ENCODE data around the gene LMX1B. TPM values are rescaled to one million over a fixed set of nuclear protein-coding genes. Genes with fewer than 3 reads are reported as not detected.

LMX1B gene
- total and polyA plus RNA-seq, 7 donors = 0.01 to 0.26 (median 0.08) TPM; not detected in 1

DNA sequence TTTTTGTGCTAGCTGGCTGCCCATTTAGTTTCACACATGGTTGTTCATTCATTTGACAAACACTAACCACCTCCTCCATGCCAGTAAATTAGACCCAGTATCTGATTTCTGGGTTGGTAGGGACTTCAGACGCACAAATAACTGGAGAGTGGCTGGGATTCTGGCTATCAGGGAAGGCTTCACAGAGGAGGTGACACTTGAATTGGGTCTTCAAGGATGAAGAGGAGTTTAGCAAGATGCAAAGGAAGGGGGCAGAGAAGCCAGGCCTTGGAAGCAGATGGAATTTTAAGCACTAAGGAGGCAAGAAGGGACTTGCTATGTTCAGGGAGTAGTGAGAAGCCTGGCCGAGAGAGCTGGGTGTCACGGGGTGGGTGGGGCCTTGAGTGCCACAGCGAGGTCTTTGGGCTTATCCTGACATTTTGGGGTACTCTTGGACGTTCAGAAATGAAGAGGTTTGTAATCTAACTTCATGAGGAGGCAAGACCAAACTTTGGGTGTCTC lies 71.3 kb downstream of the LMX1B start:
- Histone ChIP-seq H3K27me3 (ENCODE audit: insufficient read depth in 3 of 3, low read length in 2 of 3) (peaks cover 5 to 86% (median 25%) of the 10 kb centered on the region in 3 donors), H3K27ac (no peak overlapping the region), H3K36me3 (ENCODE audit: insufficient read depth in 1 of 2, low read depth in 1 of 2) (no peaks in the 10 kb centered on the region), H3K9me3 (no peaks in the 10 kb centered on the region), H3K4me3 (no peak overlapping the region), H3K4me1 (no peaks in the 10 kb centered on the region)
- ATAC-seq (no peak), DNase-seq (no peak)
- TF ChIP-seq, protein P1, sequence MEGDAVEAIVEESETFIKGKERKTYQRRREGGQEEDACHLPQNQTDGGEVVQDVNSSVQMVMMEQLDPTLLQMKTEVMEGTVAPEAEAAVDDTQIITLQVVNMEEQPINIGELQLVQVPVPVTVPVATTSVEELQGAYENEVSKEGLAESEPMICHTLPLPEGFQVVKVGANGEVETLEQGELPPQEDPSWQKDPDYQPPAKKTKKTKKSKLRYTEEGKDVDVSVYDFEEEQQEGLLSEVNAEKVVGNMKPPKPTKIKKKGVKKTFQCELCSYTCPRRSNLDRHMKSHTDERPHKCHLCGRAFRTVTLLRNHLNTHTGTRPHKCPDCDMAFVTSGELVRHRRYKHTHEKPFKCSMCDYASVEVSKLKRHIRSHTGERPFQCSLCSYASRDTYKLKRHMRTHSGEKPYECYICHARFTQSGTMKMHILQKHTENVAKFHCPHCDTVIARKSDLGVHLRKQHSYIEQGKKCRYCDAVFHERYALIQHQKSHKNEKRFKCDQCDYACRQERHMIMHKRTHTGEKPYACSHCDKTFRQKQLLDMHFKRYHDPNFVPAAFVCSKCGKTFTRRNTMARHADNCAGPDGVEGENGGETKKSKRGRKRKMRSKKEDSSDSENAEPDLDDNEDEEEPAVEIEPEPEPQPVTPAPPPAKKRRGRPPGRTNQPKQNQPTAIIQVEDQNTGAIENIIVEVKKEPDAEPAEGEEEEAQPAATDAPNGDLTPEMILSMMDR (IDR thresholded peaks at IDR 0.05) = no peak
- intact Hi-C loops (cut with DNase I) = no loop called here
- WGBS, 3 donors = 70 to 79% (median 74%) methylated on average over 5 of the region's 5 CpGs

DNA sequence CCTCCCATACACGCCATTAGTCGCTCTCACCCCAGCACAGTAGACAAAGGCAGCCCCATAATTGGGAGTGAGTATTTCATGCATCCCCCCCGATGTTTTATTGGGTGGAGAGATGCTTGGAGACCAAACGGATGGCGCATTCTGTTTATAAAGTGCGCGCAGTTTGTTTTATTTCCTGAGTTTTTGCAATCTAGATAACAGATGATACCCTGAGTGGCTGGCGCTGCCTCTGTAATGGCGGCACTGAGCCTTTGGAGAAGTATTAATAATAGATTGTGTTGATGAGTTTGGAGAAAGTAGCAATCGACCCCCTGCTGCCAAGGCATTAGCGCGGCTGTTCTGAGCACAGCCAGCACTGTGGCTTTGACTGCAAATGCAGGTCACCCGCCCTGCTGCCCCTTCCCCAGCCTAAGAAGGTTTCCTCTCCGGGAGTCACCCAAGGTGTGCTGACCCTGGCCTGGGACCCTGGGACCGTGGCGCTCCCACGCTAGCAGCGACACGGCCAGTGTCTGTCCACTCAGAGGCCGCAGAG lies 74.3 kb downstream of the LMX1B start:
- peaks cover 0 to 67% (median 18%) of the 10 kb centered on the region in 3 donors for H3K27me3 ChIP-seq (ENCODE audit: insufficient read depth in 3 of 3, low read length in 2 of 3)
- peak in 1 of 2 donors; percentile 37 for DNase-seq

DNA sequence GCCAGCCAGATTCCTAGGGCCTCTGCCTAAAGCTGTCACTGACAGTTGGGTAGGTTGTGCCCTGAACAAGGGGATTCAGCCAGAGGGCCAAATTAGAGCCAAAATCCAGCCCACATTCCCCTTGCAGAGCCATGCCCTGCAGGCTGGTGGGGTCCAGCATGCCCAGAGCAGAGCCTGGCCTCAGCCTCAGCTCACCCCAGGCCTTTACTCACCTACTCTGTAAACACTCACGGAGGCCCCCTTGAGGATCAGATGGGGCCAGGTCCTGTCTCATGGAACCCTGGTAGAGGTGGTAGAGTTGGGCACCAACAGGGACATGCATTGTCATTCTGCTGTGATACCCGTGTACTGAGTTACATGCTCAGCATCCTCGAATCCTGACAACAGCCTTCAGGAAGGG lies 74.9 kb downstream of the LMX1B start:
- TF ChIP-seq, protein P1 (IDR thresholded peaks at IDR 0.05) = no peak
- Histone ChIP-seq H3K27ac (no peak overlapping the region), H3K27me3 (ENCODE audit: insufficient read depth in 3 of 3, low read length in 2 of 3) (peaks cover 0 to 61% (median 17%) of the 10 kb centered on the region in 3 donors), H3K4me3 (no peak overlapping the region), H3K9me3 (no peaks in the 10 kb centered on the region), H3K4me1 (no peaks in the 10 kb centered on the region), H3K36me3 (ENCODE audit: insufficient read depth in 1 of 2, low read depth in 1 of 2) (no peaks in the 10 kb centered on the region)
- DNase-seq = no peak
- ATAC-seq = no peak
- intact Hi-C loops (cut with DNase I) = no loop called here
- 72 to 84% (median 74%) methylated on average over 3 of the region's 3 CpGs for WGBS, 3 donors

More for the DNA sequence above, 74.3 kb downstream of the LMX1B start:
- 75 to 82% (median 77%) methylated on average over 20 of the region's 20 CpGs for WGBS, 3 donors
- no peaks in the 10 kb centered on the region for H3K36me3 ChIP-seq (ENCODE audit: insufficient read depth in 1 of 2, low read depth in 1 of 2)
- H3K4me3 ChIP-seq = no peak overlapping the region
- TF ChIP-seq, protein P1 (IDR thresholded peaks at IDR 0.05) = no peak
- ATAC-seq = no peak
- H3K9me3 ChIP-seq = no peaks in the 10 kb centered on the region
- no peaks in the 10 kb centered on the region for H3K4me1 ChIP-seq
- no peak overlapping the region for H3K27ac ChIP-seq
- intact Hi-C loops (cut with DNase I) = no loop called here

DNA sequence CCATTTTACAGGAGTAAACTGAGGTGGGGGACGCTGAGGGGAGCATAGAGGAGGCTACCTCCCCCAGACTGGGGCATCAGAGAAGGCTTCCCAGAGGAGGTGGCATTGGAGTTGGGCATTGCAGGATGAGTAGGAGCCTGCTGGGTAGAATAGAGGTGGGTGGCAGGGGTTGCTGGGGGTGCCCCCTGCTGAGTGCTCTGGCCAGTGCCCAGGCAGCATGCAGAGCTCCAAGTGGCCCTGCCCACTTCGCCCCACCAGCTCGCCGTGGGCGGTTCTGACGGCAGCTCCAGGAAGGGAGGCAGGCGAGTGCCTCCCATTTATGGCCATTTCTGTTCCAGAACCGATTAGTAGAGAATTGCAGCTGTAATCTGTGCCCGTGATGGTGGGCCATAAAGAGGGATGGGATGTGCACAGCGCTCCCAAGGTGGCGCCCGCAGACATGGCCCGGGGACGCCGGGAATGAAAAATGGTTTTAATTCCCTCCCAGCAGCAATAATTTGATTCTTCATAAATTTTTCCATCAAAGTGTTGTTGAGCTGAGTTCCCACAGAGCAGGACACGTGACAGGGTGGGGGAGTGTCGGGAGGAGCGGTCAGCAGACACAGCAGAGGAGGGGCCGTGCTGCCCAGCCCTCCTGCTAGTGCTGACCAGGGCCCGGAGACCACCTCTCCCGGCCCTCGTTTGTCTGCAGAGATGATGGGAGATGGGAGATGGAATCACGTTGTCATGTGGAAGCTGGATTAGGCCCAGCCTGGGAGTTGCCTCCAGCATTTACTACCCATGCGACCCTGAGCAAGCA lies 75.5 kb downstream of the LMX1B start:
- Histone ChIP-seq H3K27ac (no peak overlapping the region), H3K27me3 (ENCODE audit: insufficient read depth in 3 of 3, low read length in 2 of 3) (peaks cover 0 to 55% (median 13%) of the 10 kb centered on the region in 3 donors), H3K36me3 (ENCODE audit: insufficient read depth in 1 of 2, low read depth in 1 of 2) (no peaks in the 10 kb centered on the region), H3K4me3 (no peak overlapping the region), H3K4me1 (no peaks in the 10 kb centered on the region), H3K9me3 (no peaks in the 10 kb centered on the region)
- WGBS, 3 donors = 49 to 53% (median 51%) methylated on average over 24 of the region's 24 CpGs
- TF ChIP-seq, protein P1 (IDR thresholded peaks at IDR 0.05) = no peak
- DNase-seq = peak in 1 of 2 donors; percentile 30
- intact Hi-C loops (cut with DNase I) = no loop called here
- ATAC-seq = no peak
